ENCODE results near the gene SLC45A1. TPM values are rescaled to one million over a fixed set of nuclear protein-coding genes. Genes with fewer than 3 reads are reported as not detected.
"Not testable (repeated sequence)": the region's sequence is repeated elsewhere in the genome, so short reads cannot be mapped to it uniquely, and the experiment has no call there.

SLC45A1 gene
- total and polyA plus RNA-seq, 9 donors, result 0.70 to 7.2 (median 4.5) TPM

- H3K4me3 ChIP-seq, result no peak overlapping the region
- H3K27ac ChIP-seq, result no peak overlapping the region
- H3K9me3 ChIP-seq, result no peaks in the 10 kb centered on the region
- H3K36me3 ChIP-seq, result no peaks in the 10 kb centered on the region
- DNase-seq, result no peak
- intact Hi-C loops (cut with DNase I), result no loop called here
- TF ChIP-seq CTCF (IDR thresholded peaks at IDR 0.05) (no peak), EP300 (IDR thresholded peaks at IDR 0.05) (no peak), POLR2A (IDR thresholded peaks at IDR 0.05) (no peak)
- WGBS, 3 donors, result 46 to 65% (median 58%) methylated on average over 10 of the region's 10 CpGs
- peaks cover 38% of the 10 kb centered on the region for H3K4me1 ChIP-seq (ENCODE audit: insufficient read depth)
- H3K27me3 ChIP-seq, result no peaks in the 10 kb centered on the region
These were observed 61.1 kb downstream of the SLC45A1 start for GRCh38 chr1:8378981-8379470.

- Histone ChIP-seq H3K36me3 (no peaks in the 10 kb centered on the region), H3K9me3 (no peaks in the 10 kb centered on the region), H3K27me3 (no peaks in the 10 kb centered on the region), H3K27ac (no peak overlapping the region), H3K4me3 (no peak overlapping the region), H3K4me1 (ENCODE audit: insufficient read depth) (peaks cover 34% of the 10 kb centered on the region)
- WGBS, 3 donors, result 89 to 91% (median 90%) methylated on average over 14 of the region's 14 CpGs
- DNase-seq, result no peak
- TF ChIP-seq CTCF (IDR thresholded peaks at IDR 0.05) (no peak), POLR2A (IDR thresholded peaks at IDR 0.05) (no peak), EP300 (IDR thresholded peaks at IDR 0.05) (no peak)
- intact Hi-C loops (cut with DNase I), result no loop called here
These were observed 61.7 kb downstream of the SLC45A1 start for GRCh38 chr1:8379513-8380186.

- H3K36me3 ChIP-seq; H3K4me3 ChIP-seq; H3K9me3 ChIP-seq; H3K27me3 ChIP-seq; intact Hi-C loops (cut with DNase I); DNase-seq; H3K27ac ChIP-seq: not testable (repeated sequence)
- peaks cover 32% of the 10 kb centered on the region for H3K4me1 ChIP-seq (ENCODE audit: insufficient read depth)
- WGBS, 3 donors, result 83 to 93% (median 88%) methylated on average over 6 of the region's 6 CpGs
These were observed 62.4 kb downstream of the SLC45A1 start for GRCh38 chr1:8380310-8380709.

GRCh38 chr1:8381618-8382017 lies 63.7 kb downstream of the SLC45A1 start:
- TF ChIP-seq EP300 (IDR thresholded peaks at IDR 0.05) (no peak), CTCF (IDR thresholded peaks at IDR 0.05) (no peak), POLR2A (IDR thresholded peaks at IDR 0.05) (no peak)
- H3K27ac ChIP-seq, result no peak overlapping the region
- 47 to 48% (median 48%) methylated on average over 8 of the region's 8 CpGs for WGBS, 3 donors
- H3K27me3 ChIP-seq, result no peaks in the 10 kb centered on the region
- peaks cover 32% of the 10 kb centered on the region for H3K4me1 ChIP-seq (ENCODE audit: insufficient read depth)
- intact Hi-C loops (cut with DNase I), result no loop called here
- H3K36me3 ChIP-seq, result no peaks in the 10 kb centered on the region
- DNase-seq, result no peak
- H3K9me3 ChIP-seq, result no peaks in the 10 kb centered on the region
- no peak overlapping the region for H3K4me3 ChIP-seq

GRCh38 chr1:8382051-8382505 lies 64.2 kb downstream of the SLC45A1 start:
- Histone ChIP-seq H3K27ac (no peak overlapping the region), H3K27me3 (no peaks in the 10 kb centered on the region), H3K36me3 (no peaks in the 10 kb centered on the region), H3K4me1 (ENCODE audit: insufficient read depth) (peaks cover 32% of the 10 kb centered on the region), H3K4me3 (no peak overlapping the region), H3K9me3 (no peaks in the 10 kb centered on the region)
- no peak for TF ChIP-seq POLR2A (IDR thresholded peaks at IDR 0.05)
- TF ChIP-seq EP300 (IDR thresholded peaks at IDR 0.05), result no peak
- no peak for TF ChIP-seq CTCF (IDR thresholded peaks at IDR 0.05)
- no peak for DNase-seq
- 45 to 70% (median 60%) methylated on average over 9 of the region's 9 CpGs for WGBS, 3 donors
- intact Hi-C loops (cut with DNase I), result no loop called here
